HG03457 (cell line): Measurements from ENCODE around the gene KIF22.
"Not testable (repeated sequence)": the region's sequence is repeated elsewhere in the genome, so short reads cannot be mapped to it uniquely, and the experiment has no call there.

Experiments used
- ATAC-seq: cut with Tn5 transposase; IDR thresholded peaks from one replicate; pipeline ENCODE4 v1.9.1; 2021; ENCODE audit warnings: moderate number of reproducible peaks; ENCODE audit not compliant: unreplicated experiment

The KIF22 gene

DNA sequence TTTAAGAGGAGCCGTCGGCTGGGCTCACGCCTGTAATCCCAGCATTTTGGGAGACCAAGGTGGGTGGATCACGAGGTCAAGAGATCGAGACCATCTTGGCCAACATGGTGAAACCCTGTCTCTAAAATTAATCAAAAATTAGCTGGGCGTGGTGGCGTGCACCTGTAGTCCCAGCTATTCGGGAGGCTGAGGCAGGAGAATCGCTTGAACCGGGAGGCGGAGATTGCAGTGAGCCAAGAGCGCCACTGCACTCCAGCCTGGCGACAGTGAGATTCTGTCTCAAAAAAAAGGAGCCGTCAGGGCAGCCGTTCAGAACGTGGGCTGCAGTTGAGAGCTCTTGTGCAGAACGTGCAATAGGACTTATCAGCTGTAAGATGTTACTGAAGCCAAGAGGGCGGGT, 2.6 kb downstream of the KIF22 start:
- ATAC-seq = not testable (repeated sequence)

DNA sequence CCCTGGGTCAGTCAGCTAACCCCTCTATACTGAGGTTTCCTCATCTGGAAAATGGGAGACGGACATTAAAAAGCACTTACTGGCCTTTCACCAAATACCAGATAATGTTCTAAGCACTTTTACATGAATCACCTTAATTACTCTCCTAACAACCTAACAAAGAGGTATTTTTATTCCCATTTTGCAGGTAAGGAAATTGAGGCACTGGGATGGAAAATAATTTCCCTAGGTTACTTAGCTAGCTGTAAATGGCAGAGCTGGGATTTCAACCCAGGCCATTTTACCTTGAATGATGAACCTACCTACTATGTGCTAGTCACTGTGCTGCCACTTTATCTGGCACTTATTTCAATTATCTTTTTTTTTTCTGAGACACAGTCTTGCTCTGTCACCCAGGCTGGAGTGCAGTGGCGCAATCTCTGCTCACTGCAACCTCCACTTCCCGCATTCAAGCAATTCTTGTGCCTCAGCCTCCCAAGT, 3.7 kb downstream of the KIF22 start:
- no peak for ATAC-seq

DNA sequence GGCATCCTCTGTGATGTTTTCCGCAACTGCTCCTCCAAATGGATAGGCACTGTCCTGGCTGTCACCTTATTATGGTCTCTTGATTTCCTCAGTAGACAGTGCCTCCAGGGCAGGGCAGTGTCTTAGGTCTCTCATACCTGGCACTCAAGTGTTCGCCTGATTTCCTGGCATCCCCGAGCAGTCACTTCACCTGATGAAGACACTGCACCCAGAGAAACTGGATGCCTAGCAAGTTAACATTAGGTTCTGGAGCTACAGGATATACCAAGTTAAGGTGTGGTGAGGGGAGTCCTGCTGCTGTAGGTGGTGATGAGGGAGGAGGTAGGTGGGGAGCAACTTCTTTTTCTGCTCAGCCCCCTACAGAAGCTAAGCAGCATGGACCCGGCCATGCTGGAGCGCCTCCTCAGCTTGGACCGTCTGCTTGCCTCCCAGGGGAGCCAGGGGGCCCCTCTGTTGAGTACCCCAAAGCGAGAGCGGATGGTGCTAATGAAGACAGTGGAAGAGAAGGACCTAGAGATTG, 11.9 kb downstream of the KIF22 start:
- ATAC-seq = no peak

DNA sequence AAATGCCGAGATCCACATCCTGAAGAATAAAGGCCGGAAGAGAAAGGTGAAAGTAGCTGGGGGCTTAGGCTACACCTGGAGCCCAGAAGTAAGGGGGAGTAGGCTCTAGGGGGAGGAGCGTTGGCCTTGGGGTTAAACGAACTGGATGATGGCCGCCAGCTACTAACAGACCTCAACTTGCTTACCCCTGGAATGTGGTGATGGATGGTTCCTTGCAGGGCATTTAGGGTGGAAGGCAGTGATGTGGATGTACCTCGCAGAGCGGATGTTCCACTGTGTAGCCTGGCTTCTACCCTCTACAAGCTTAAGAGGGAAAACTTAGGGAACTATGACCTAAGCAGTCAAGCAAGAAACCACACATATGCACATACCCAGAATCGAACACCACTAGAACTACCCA, 13.5 kb downstream of the KIF22 start:
- no peak for ATAC-seq

GRCh38 chr16:29804455-29805231, 14.1 kb downstream of the KIF22 start:
- ATAC-seq = no peak

DNA sequence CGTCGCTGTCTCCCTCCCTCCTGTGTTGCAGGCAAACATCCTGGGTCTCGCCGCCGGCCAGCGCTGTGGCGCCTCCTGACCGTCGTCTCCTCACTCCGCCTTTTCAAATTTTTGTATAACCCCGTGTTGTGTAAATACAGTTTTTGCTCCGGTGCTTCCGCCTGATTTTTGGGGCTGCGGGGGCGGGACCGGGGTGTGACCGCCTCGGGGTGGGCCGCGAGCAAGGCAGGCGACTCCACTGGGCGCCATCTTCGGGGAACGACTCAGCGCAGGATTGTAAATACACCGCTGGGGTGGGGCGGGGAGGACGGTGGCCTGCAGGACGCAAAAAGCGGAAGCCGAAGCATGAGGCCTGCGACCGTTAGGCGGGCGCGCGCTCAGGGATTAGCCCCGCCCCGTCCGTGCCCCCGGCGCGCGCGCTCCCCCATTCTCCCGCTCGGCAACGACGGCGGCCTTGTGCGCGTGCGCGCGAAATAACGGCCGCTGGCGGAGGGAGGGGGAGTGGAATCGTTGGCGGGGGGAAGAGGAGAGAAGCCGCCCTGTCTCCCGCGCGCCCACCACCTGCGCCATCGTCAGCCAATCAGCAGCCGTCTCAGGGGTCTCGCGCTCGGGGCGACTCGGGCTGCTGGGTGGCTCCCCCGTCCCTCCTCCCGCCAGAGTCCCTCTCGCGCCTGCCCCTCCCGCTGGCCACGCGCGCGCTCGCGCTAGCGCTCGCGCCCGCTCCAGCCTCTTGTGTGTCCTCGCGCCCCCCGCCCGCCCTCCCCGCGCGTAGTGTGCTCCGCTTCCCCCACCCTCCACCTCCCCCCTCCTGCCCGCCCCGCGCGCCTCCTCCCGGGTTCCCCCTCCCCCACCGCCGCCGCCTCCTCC, 14.9 kb downstream of the KIF22 start:
- peak; percentile 35 for ATAC-seq

DNA sequence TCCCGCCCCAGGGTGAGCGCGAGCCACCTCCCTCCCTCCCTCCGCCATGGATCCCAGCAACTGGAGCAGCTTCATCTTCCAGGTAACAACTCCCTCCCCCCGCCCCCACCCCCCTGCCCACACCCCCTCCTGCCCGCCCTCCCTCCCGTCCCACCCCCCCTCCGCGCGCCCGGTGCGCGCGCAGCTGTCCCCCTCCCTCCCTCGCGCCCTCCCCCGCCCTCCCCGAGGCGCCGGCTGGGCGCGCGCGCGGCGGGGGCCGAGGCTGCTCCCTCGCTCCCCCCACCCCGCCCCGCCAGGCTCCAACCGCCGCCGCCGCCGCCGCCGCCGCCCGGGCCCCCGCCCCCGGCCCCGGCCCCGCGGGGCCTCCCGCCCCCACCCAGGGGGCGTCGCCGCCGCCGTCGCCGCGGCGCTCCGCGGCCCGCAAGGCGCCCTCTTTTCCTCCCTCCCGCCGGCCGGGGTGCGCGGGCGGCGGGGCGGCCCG, 15.6 kb downstream of the KIF22 start, which contains the start of gene MAZ:
TSS of gene MAZ (plus strand) at position 431 of the 481 bp plus-strand sequence. CDS start 173 bp downstream, outside the sequence.
- ATAC-seq = no peak

GRCh38 chr16:29806641-29807425, 16.3 kb downstream of the KIF22 start:
- no peak for ATAC-seq

DNA sequence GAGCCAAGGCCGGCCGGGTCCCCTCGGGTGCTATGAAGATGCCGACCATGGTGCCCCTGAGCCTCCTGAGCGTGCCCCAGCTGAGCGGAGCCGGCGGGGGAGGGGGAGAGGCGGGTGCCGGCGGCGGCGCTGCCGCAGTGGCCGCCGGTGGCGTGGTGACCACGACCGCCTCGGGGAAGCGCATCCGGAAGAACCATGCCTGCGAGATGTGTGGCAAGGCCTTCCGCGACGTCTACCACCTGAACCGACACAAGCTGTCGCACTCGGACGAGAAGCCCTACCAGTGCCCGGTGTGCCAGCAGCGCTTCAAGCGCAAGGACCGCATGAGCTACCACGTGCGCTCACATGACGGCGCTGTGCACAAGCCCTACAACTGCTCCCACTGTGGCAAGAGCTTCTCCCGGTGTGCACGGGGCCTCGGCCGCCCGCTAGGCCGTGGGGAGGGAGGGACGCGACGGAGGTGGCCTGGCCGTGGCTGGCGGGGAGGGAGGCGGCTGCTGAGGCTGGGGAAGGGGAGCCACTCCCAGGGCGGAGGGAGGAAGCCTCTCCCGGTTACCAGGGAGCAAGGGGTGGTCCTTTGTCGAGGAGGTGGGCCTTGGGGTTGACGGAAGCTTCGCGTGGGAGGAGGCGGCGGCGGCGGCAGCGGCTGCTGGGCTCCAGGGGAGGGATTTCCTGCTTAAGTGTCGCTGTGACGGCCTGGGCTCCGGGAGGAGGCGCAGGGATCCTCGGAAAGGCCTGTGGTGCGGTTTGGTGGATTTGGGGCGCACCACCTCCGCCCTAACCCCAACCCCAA, 17.1 kb downstream of the KIF22 start:
- ATAC-seq = no peak

DNA sequence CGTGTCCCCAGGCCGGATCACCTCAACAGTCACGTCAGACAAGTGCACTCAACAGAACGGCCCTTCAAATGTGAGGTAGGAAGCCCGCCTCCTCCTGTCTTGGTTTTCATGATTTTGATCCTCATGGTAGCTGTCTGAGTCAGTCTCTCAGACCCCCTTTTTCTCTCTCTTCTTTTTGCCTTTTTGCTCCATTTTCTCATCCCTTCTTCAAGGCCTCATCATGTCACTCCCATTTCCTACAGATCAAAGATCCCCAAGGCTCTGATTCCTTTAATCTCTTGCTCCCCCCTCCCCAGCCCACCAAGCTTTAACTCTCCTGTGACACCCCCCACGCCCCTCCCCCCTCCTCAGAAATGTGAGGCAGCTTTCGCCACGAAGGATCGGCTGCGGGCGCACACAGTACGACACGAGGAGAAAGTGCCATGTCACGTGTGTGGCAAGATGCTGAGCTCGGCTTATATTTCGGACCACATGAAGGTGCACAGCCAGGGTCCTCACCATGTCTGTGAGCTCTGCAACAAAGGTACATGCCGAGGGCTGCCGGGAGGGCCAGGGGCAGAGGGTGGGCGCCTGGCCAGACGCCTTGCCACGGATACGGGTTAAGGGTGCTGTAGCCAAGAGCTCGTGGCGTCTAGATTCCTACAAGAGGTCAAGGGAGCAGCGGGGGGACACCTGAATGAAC, 17.8 kb downstream of the KIF22 start:
- no peak for ATAC-seq

GRCh38 chr16:29809031-29809747, 18.6 kb downstream of the KIF22 start:
- ATAC-seq = no peak

- ATAC-seq = no peak
Measured at GRCh38 chr16:29809850-29810698, 19.5 kb downstream of the KIF22 start.

GRCh38 chr16:29810699-29811169, 20.2 kb downstream of the KIF22 start:
- no peak for ATAC-seq

GRCh38 chr16:29811170-29811895, 20.8 kb downstream of the KIF22 start:
- peak; percentile 29 for ATAC-seq

DNA sequence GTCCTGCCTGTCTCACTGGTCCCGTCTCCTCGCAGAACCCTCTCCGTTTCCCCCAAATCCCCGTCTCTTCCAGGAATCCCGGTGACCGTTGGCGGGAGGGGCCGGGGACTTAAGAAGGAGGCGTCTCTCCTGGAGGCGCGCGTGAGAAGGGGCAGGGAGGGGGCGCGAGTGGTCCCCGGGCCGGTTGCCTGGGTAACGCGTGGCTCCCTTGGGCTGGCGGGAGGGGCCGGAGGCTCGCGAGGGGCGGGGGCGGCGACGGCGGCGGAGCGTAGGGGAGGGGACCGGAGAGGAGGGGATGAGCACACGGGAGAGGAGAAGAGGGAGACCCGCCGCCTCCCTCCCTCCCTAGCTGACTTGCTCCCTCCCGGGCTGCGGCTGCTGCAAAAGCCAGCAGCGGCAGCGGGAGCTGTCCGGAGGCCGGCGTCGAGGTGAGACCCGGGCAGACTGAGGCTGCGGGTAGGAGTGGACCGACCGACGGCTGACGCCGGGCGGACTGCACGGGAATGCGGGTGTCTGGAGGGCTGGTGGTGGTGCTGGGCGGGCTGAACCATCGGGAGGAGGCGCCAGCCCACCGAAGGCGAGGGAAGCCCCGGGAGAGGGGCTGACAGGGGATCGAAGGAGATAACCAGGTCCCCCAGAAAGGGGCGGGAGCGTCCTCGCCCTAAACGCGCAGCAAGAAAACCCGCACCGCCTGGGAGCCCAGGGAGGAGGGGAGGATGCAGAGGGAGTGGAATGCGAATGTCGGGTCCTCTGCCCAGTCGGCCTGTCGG, 21.5 kb downstream of the KIF22 start, which contains the start of gene PRRT2:
TSS of gene PRRT2 (plus strand) at position 298 of the 770 bp plus-strand sequence. CDS start 862 bp downstream, outside the sequence.
- ATAC-seq = no peak
